Natural killer cell (primary cell): ENCODE data around the gene SPIB. TPM values are rescaled to one million over a fixed set of nuclear protein-coding genes. Genes with fewer than 3 reads are reported as not detected.

Source experiments
- ATAC-seq, 3 donors: fragments of 150-1000 bp in 2 of 3; fragments of 200-7000 bp in 1 of 3; cut with Tn5 transposase; 1 replicate in 1 of 3; 2 replicates in 2 of 3; pipeline ENCODE4 v1.10.0; 2021; ENCODE audit warnings: mild to moderate bottlenecking in 2 of 3, moderate library complexity in 2 of 3
- DNase-seq, 2 donors: peaks; one replicate each; pipeline versions ENCODE4 v3.0.0 to v3.0.0-alpha.2; 2013 to 2021; ENCODE audit warnings: mixed read lengths in 1 of 2
- H3K27ac ChIP-seq: one replicate; pipeline ENCODE4 v1.5.1; 2013; ENCODE audit warnings: mild to moderate bottlenecking, low read length
- H3K27me3 ChIP-seq: one replicate; pipeline ENCODE4 v1.6.1; 2013; ENCODE audit warnings: low read length; ENCODE audit not compliant: control insufficient read depth, insufficient read depth
- H3K36me3 ChIP-seq: one replicate; pipeline ENCODE4 v1.6.1; 2013; ENCODE audit warnings: low read length; ENCODE audit not compliant: control insufficient read depth, insufficient read depth
- H3K4me1 ChIP-seq: one replicate; pipeline ENCODE4 v1.6.1; 2013; ENCODE audit warnings: low read length; ENCODE audit not compliant: control insufficient read depth, insufficient read depth
- H3K4me3 ChIP-seq: one replicate; pipeline ENCODE4 v1.5.1; 2013; ENCODE audit warnings: low read length
- H3K9me3 ChIP-seq: one replicate; pipeline ENCODE4 v1.6.1; 2013; ENCODE audit warnings: low read length; ENCODE audit not compliant: control insufficient read depth, insufficient read depth
- H3K27ac Mint-ChIP-seq, 2 donors: one replicate each; pipeline ENCODE4 v1.8.0; 2022; ENCODE audit warnings: mild to moderate bottlenecking in 2 of 2, mixed read lengths in 2 of 2, moderate library complexity in 1 of 2
- H3K27me3 Mint-ChIP-seq, 2 donors: one replicate each; pipeline ENCODE4 v1.8.0; 2022; ENCODE audit warnings: low read depth in 2 of 2, mixed read lengths in 2 of 2
- H3K36me3 Mint-ChIP-seq: one replicate; pipeline ENCODE4 v1.8.0; 2022; ENCODE audit warnings: mixed read lengths
- H3K4me1 Mint-ChIP-seq, 2 donors: one replicate each; pipeline ENCODE4 v1.8.0; 2022; ENCODE audit warnings: mixed read lengths in 2 of 2
- H3K4me3 Mint-ChIP-seq: one replicate; pipeline ENCODE4 v1.8.0; 2022; ENCODE audit warnings: mild to moderate bottlenecking, moderate library complexity, mixed read lengths
- H3K9me3 Mint-ChIP-seq, 2 donors: one replicate each; pipeline ENCODE4 v1.8.0; 2022; ENCODE audit warnings: mixed read lengths in 2 of 2
- WGBS: methylation state at CpG from one replicate; pipeline ENCODE4 v1.1.7; 2013; ENCODE audit warnings: missing lambda C conversion rate; ENCODE audit not compliant: insufficient coverage; 5-methylcytosine and 5-hydroxymethylcytosine counted together
- intact Hi-C: fragments of 100-400 bp; cut with micrococcal nuclease; formaldehyde crosslinking; loops from one replicate; pipeline ENCODE4 v1.14.2; 2022
- total RNA-seq, 4 donors: library from RNA; stranded (reverse); fragments of 120-200 nt in 1 of 4; gene quantifications; one replicate each; pipeline versions ENCODE4 v1.2.3 to v1.2.4, GENCODE V29; 2013 to 2022
- TF ChIP-seq, protein P1 (sequence below): fragments of 200-600 bp; IDR thresholded peaks from one replicate; pipeline ENCODE4 v1.8.0; 2022; ENCODE audit warnings: antibody characterized with exemption

Gene SPIB
- total RNA-seq, 3 donors from 2014 or later (not counting 1 experiment from before 2014, with no cell fraction given), result 0.77 to 2.8 (median 0.78) TPM

- H3K27me3 ChIP-seq, result no peaks in the 10 kb centered on the region
- H3K4me1 ChIP-seq, result peaks cover 20% of the 10 kb centered on the region
- DNase-seq, result no peak
- no peak overlapping the region for H3K4me3 ChIP-seq
- Mint-ChIP-seq H3K27me3 (no peaks in the 10 kb centered on the region), H3K27ac (peak overlapping the region in 1 of 2 donors; percentile 59), H3K4me3 (no peak overlapping the region), H3K36me3 (no peaks in the 10 kb centered on the region), H3K9me3 (no peaks in the 10 kb centered on the region), H3K4me1 (peaks cover 30 to 45% of the 10 kb centered on the region in 2 donors)
- TF ChIP-seq, protein P1, sequence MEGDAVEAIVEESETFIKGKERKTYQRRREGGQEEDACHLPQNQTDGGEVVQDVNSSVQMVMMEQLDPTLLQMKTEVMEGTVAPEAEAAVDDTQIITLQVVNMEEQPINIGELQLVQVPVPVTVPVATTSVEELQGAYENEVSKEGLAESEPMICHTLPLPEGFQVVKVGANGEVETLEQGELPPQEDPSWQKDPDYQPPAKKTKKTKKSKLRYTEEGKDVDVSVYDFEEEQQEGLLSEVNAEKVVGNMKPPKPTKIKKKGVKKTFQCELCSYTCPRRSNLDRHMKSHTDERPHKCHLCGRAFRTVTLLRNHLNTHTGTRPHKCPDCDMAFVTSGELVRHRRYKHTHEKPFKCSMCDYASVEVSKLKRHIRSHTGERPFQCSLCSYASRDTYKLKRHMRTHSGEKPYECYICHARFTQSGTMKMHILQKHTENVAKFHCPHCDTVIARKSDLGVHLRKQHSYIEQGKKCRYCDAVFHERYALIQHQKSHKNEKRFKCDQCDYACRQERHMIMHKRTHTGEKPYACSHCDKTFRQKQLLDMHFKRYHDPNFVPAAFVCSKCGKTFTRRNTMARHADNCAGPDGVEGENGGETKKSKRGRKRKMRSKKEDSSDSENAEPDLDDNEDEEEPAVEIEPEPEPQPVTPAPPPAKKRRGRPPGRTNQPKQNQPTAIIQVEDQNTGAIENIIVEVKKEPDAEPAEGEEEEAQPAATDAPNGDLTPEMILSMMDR, result no peak
- no peak for ATAC-seq
- no peaks in the 10 kb centered on the region for H3K9me3 ChIP-seq
- H3K27ac ChIP-seq, result no peak overlapping the region
- 98% methylated on average over 11 of the region's 11 CpGs for WGBS
- intact Hi-C loops, result no loop called here
- H3K36me3 ChIP-seq, result peaks cover 49% of the 10 kb centered on the region
Observed at GRCh38 chr19:50379602-50380001, 39.1 kb upstream of the SPIB start.

GRCh38 chr19:50380137-50380536, 38.6 kb upstream of the SPIB start:
- Mint-ChIP-seq H3K36me3 (no peaks in the 10 kb centered on the region), H3K9me3 (no peaks in the 10 kb centered on the region), H3K27ac (peak overlapping the region; percentile 37 to 47), H3K4me3 (peak overlapping the region; percentile 25), H3K27me3 (no peaks in the 10 kb centered on the region), H3K4me1 (peaks cover 36 to 50% of the 10 kb centered on the region in 2 donors)
- intact Hi-C loops, result no loop called here
- Histone ChIP-seq H3K27me3 (no peaks in the 10 kb centered on the region), H3K36me3 (peaks cover 49% of the 10 kb centered on the region), H3K9me3 (no peaks in the 10 kb centered on the region), H3K27ac (no peak overlapping the region), H3K4me3 (no peak overlapping the region), H3K4me1 (peaks cover 25% of the 10 kb centered on the region)
- TF ChIP-seq, protein P1, result no peak
- DNase-seq, result no peak
- no peak for ATAC-seq
- 95% methylated on average over 11 of the region's 11 CpGs for WGBS

DNA sequence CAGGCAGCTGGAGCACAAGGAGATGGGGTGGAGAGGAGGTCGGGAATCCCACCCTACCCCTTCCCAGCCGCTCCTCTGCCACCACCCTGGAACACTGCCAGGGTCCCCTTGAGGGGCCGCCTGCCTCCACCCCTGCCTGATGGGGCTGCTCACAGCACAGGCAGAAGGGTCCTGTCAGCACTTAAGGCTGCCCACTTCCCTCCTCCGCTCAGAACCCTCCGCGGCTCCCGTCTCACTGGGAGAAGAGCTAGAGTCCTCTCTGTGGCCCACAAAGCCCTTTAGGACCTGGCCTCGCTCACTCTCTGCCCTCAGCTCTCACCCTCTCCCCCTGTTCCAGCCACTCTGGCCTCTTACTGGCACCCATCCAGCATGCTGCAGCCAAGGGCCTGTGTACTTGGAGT, 38.0 kb upstream of the SPIB start:
- TF ChIP-seq, protein P1, result no peak
- intact Hi-C loops, result no loop called here
- 93% methylated on average over 7 of the region's 8 CpGs for WGBS
- DNase-seq, result peak in 1 of 2 donors; percentile 7
- Mint-ChIP-seq H3K27ac (peak overlapping the region; percentile 47 to 51), H3K9me3 (no peaks in the 10 kb centered on the region), H3K36me3 (no peaks in the 10 kb centered on the region), H3K27me3 (no peaks in the 10 kb centered on the region), H3K4me3 (no peak overlapping the region), H3K4me1 (peaks cover 36 to 52% of the 10 kb centered on the region in 2 donors)
- H3K27ac ChIP-seq, result no peak overlapping the region
- H3K4me3 ChIP-seq, result no peak overlapping the region
- peaks cover 49% of the 10 kb centered on the region for H3K36me3 ChIP-seq
- H3K9me3 ChIP-seq, result no peaks in the 10 kb centered on the region
- ATAC-seq, result no peak
- peaks cover 29% of the 10 kb centered on the region for H3K4me1 ChIP-seq
- H3K27me3 ChIP-seq, result no peaks in the 10 kb centered on the region
